ENCODE results near the gene TRAM2. TPM values are rescaled to one million over a fixed set of nuclear protein-coding genes. Genes with fewer than 3 reads are reported as not detected.

Gene TRAM2
- total RNA-seq, 2 donors from 2014 or later: 40.0 to 41.8 TPM

GRCh38 chr6:52514514-52514913 is 62.3 kb downstream of the TRAM2 start:
- Histone ChIP-seq H3K9me3 (no peaks in the 10 kb centered on the region), H3K27me3 (replicated peaks; ENCODE audit: insufficient read depth) (no peaks in the 10 kb centered on the region), H3K4me1 (ENCODE audit: control insufficient read depth in 1 of 2, low read depth in 2 of 2) (peaks cover 55 to 84% of the 10 kb centered on the region in 2 donors), H3K27ac (peak overlapping the region; percentile 3 to 93), H3K4me3 (no peak overlapping the region), H3K36me3 (peaks cover 14% of the 10 kb centered on the region)
- ATAC-seq (ENCODE audit: insufficient number of reproducible peaks, low FRiP score, low read depth): no peak
- TF ChIP-seq CTCF (IDR thresholded peaks at IDR 0.05): no peak
- no peak for DNase-seq (ENCODE audit: low spot score)

- TF ChIP-seq CTCF (IDR thresholded peaks at IDR 0.05): no peak
- no peak for ATAC-seq (ENCODE audit: insufficient number of reproducible peaks, low FRiP score, low read depth)
- no peaks in the 10 kb centered on the region for H3K9me3 ChIP-seq
- peak overlapping the region in 1 of 2 donors; percentile 93 for H3K27ac ChIP-seq
- no peak for DNase-seq (ENCODE audit: low spot score)
- peaks cover 52 to 88% of the 10 kb centered on the region in 2 donors for H3K4me1 ChIP-seq (ENCODE audit: control insufficient read depth in 1 of 2, low read depth in 2 of 2)
- H3K36me3 ChIP-seq: peaks cover 20% of the 10 kb centered on the region
- H3K4me3 ChIP-seq: no peak overlapping the region
- H3K27me3 ChIP-seq (replicated peaks; ENCODE audit: insufficient read depth): no peaks in the 10 kb centered on the region
Observed at GRCh38 chr6:52513896-52514295, 63.0 kb downstream of the TRAM2 start.

- Histone ChIP-seq H3K27ac (peak overlapping the region; percentile 83 to 93), H3K4me3 (no peak overlapping the region), H3K9me3 (no peaks in the 10 kb centered on the region), H3K4me1 (ENCODE audit: control insufficient read depth in 1 of 2, low read depth in 2 of 2) (peaks cover 51 to 88% of the 10 kb centered on the region in 2 donors), H3K36me3 (peaks cover 22% of the 10 kb centered on the region), H3K27me3 (replicated peaks; ENCODE audit: insufficient read depth) (no peaks in the 10 kb centered on the region)
- no peak for DNase-seq (ENCODE audit: low spot score)
- ATAC-seq (ENCODE audit: insufficient number of reproducible peaks, low FRiP score, low read depth): no peak
- no peak for TF ChIP-seq CTCF (IDR thresholded peaks at IDR 0.05)
Observed at GRCh38 chr6:52513464-52513863, 63.4 kb downstream of the TRAM2 start.

- H3K27ac ChIP-seq: peak overlapping the region; percentile 83 to 93
- no peak for TF ChIP-seq CTCF (IDR thresholded peaks at IDR 0.05)
- peaks cover 42 to 83% of the 10 kb centered on the region in 2 donors for H3K4me1 ChIP-seq (ENCODE audit: control insufficient read depth in 1 of 2, low read depth in 2 of 2)
- peak overlapping the region; percentile 39 for H3K4me3 ChIP-seq
- H3K27me3 ChIP-seq (replicated peaks; ENCODE audit: insufficient read depth): no peaks in the 10 kb centered on the region
- peak; percentile 84 for ATAC-seq (ENCODE audit: insufficient number of reproducible peaks, low FRiP score, low read depth)
- peaks cover 30% of the 10 kb centered on the region for H3K36me3 ChIP-seq
- no peak for DNase-seq (ENCODE audit: low spot score)
- H3K9me3 ChIP-seq: no peaks in the 10 kb centered on the region
Observed at GRCh38 chr6:52512199-52512598, 64.7 kb downstream of the TRAM2 start.

- TF ChIP-seq CTCF (IDR thresholded peaks at IDR 0.05): no peak
- peaks cover 35% of the 10 kb centered on the region for H3K36me3 ChIP-seq
- no peaks in the 10 kb centered on the region for H3K9me3 ChIP-seq
- ATAC-seq (ENCODE audit: insufficient number of reproducible peaks, low FRiP score, low read depth): no peak
- peak overlapping the region; percentile 83 to 93 for H3K27ac ChIP-seq
- no peaks in the 10 kb centered on the region for H3K27me3 ChIP-seq (replicated peaks; ENCODE audit: insufficient read depth)
- H3K4me1 ChIP-seq (ENCODE audit: control insufficient read depth in 1 of 2, low read depth in 2 of 2): peaks cover 38 to 78% of the 10 kb centered on the region in 2 donors
- H3K4me3 ChIP-seq: peak overlapping the region; percentile 39
- DNase-seq (ENCODE audit: low spot score): no peak
Observed at GRCh38 chr6:52511572-52512151, 65.2 kb downstream of the TRAM2 start.
